GM18505 (cell line): ENCODE measurements around the gene SEMA4B.
A peak's percentile ranks its signal among the peaks of the same experiment; 100 is the strongest.
"Not testable (repeated sequence)": the region's sequence is repeated elsewhere in the genome, so short reads cannot be mapped to it uniquely, and the experiment has no call there.

Experiments used
- ATAC-seq: cut with Tn5 transposase; IDR thresholded peaks from one replicate; pipeline ENCODE4 v1.9.1; 2021; ENCODE audit not compliant: unreplicated experiment
- POLR2A ChIP-seq: IDR thresholded peaks from 4 replicates; pipeline ENCODE4 v1.6.1; 2011; ENCODE audit warnings: borderline replicate concordance; ENCODE audit not compliant: insufficient read depth, insufficient read length; ENCODE audit errors: extremely low read depth

SEMA4B gene

GRCh38 chr15:90167121-90167520 lies 34.0 kb upstream of the SEMA4B start:
- ATAC-seq: no peak
- no peak for TF ChIP-seq POLR2A

GRCh38 chr15:90171623-90172022 lies 29.5 kb upstream of the SEMA4B start:
- no peak for ATAC-seq
- no peak for TF ChIP-seq POLR2A

GRCh38 chr15:90173372-90173771 lies 27.8 kb upstream of the SEMA4B start:
- TF ChIP-seq POLR2A: no peak
- ATAC-seq: no peak

- ATAC-seq: no peak
- no peak for TF ChIP-seq POLR2A
Observed at GRCh38 chr15:90174140-90174875, 26.8 kb upstream of the SEMA4B start.

GRCh38 chr15:90177012-90177411 lies 24.1 kb upstream of the SEMA4B start:
- no peak for TF ChIP-seq POLR2A
- ATAC-seq: no peak

- peak; percentile 68 for ATAC-seq
- no peak for TF ChIP-seq POLR2A
Observed at GRCh38 chr15:90178468-90179435, 22.4 kb upstream of the SEMA4B start.

- no peak for TF ChIP-seq POLR2A
Observed at GRCh38 chr15:90181776-90182175, 19.4 kb upstream of the SEMA4B start.

GRCh38 chr15:90184119-90184785 lies 16.9 kb upstream of the SEMA4B start:
- peak; percentile 79 for TF ChIP-seq POLR2A
- peak; percentile 42 for ATAC-seq

More at GRCh38 chr15:90181776-90182175, 19.4 kb upstream of the SEMA4B start:
- ATAC-seq: no peak

GRCh38 chr15:90184786-90185704 lies 16.1 kb upstream of the SEMA4B start:
- peak; percentile 43 for TF ChIP-seq POLR2A
- ATAC-seq: peak; percentile 74

GRCh38 chr15:90187257-90187868 lies 13.8 kb upstream of the SEMA4B start:
- no peak for ATAC-seq
- TF ChIP-seq POLR2A: no peak

GRCh38 chr15:90188065-90188464 lies 13.1 kb upstream of the SEMA4B start:
- not testable (repeated sequence) for ATAC-seq
